ENCODE measurements around the gene SPNS1.
"Not testable (repeated sequence)": the region's sequence is repeated elsewhere in the genome, so short reads cannot be mapped to it uniquely, and the experiment has no call there.

SPNS1 gene

GRCh38 chr16:29000019-29000418, 25.4 kb downstream of the SPNS1 start:
- Histone ChIP-seq H3K4me3 (replicated peaks; ENCODE audit: insufficient read depth, low read length) (no peak overlapping the region), H3K27ac (replicated peaks) (no peak overlapping the region), H3K27me3 (ENCODE audit: insufficient read depth, poor library complexity, severe bottlenecking) (no peaks in the 10 kb centered on the region)
- TF ChIP-seq CTCF (IDR thresholded peaks at IDR 0.05; ENCODE audit: insufficient read depth, low read length) = no peak
- no peak for TF ChIP-seq SPI1 (IDR thresholded peaks at IDR 0.05; ENCODE audit: borderline replicate concordance, low read depth)
- no peak for TF ChIP-seq POLR2AphosphoS5 (IDR thresholded peaks at IDR 0.05; ENCODE audit: low read depth)
- no peak for TF ChIP-seq GABPA (IDR thresholded peaks at IDR 0.05; ENCODE audit: low read depth)
- TF ChIP-seq REST (IDR thresholded peaks at IDR 0.05; ENCODE audit: insufficient replicate concordance, low read depth) = no peak
- no peak for DNase-seq (ENCODE audit: low read depth in 1 of 2, low spot score in 1 of 2)

- H3K27me3 ChIP-seq (ENCODE audit: insufficient read depth, poor library complexity, severe bottlenecking); H3K27ac ChIP-seq (replicated peaks); H3K4me3 ChIP-seq (replicated peaks; ENCODE audit: insufficient read depth, low read length); DNase-seq (ENCODE audit: low read depth in 1 of 2, low spot score in 1 of 2): not testable (repeated sequence)
These were observed 30.0 kb downstream of the SPNS1 start for GRCh38 chr16:29004496-29005139.

- DNase-seq (ENCODE audit: low read depth in 1 of 2, low spot score in 1 of 2) = peak in 1 of 2 experiments; percentile 60
- no peak for TF ChIP-seq POLR2AphosphoS5 (IDR thresholded peaks at IDR 0.05; ENCODE audit: low read depth)
- TF ChIP-seq REST (IDR thresholded peaks at IDR 0.05; ENCODE audit: insufficient replicate concordance, low read depth) = no peak
- peak; percentile 32; the same call in 1 of the 2 replicates for TF ChIP-seq SPI1 (IDR thresholded peaks at IDR 0.05; ENCODE audit: borderline replicate concordance, low read depth)
These were observed 33.4 kb downstream of the SPNS1 start for GRCh38 chr16:29007730-29008593.

GRCh38 chr16:29009050-29009837, 34.7 kb downstream of the SPNS1 start:
- H3K27me3 ChIP-seq (ENCODE audit: insufficient read depth, poor library complexity, severe bottlenecking) = no peaks in the 10 kb centered on the region
- H3K27ac ChIP-seq (replicated peaks) = no peak overlapping the region; the same call in 1 of the 2 replicates
- H3K4me3 ChIP-seq (replicated peaks; ENCODE audit: insufficient read depth, low read length) = no peak overlapping the region
- TF ChIP-seq POLR2AphosphoS5 (IDR thresholded peaks at IDR 0.05; ENCODE audit: low read depth) (peak; percentile 52; the same call in 1 of the 2 replicates), SPI1 (IDR thresholded peaks at IDR 0.05; ENCODE audit: borderline replicate concordance, low read depth) (no peak)
- DNase-seq (ENCODE audit: low read depth in 1 of 2, low spot score in 1 of 2) = peak in 1 of 2 experiments; percentile 63

More at GRCh38 chr16:29007730-29008593, 33.4 kb downstream of the SPNS1 start:
- Histone ChIP-seq H3K27me3 (ENCODE audit: insufficient read depth, poor library complexity, severe bottlenecking) (no peaks in the 10 kb centered on the region), H3K4me3 (replicated peaks; ENCODE audit: insufficient read depth, low read length) (no peak overlapping the region), H3K27ac (replicated peaks) (no peak overlapping the region)

GRCh38 chr16:29009838-29010166, 35.2 kb downstream of the SPNS1 start:
- no peak for DNase-seq (ENCODE audit: low read depth in 1 of 2, low spot score in 1 of 2)
- no peak overlapping the region for H3K4me3 ChIP-seq (replicated peaks; ENCODE audit: insufficient read depth, low read length)
- H3K27ac ChIP-seq (replicated peaks) = no peak overlapping the region; the same call in 1 of the 2 replicates
- TF ChIP-seq REST (IDR thresholded peaks at IDR 0.05; ENCODE audit: insufficient replicate concordance, low read depth) (no peak), GABPA (IDR thresholded peaks at IDR 0.05; ENCODE audit: low read depth) (no peak), SPI1 (IDR thresholded peaks at IDR 0.05; ENCODE audit: borderline replicate concordance, low read depth) (no peak), POLR2AphosphoS5 (IDR thresholded peaks at IDR 0.05; ENCODE audit: low read depth) (no peak), CTCF (IDR thresholded peaks at IDR 0.05; ENCODE audit: insufficient read depth, low read length) (no peak)
- no peaks in the 10 kb centered on the region for H3K27me3 ChIP-seq (ENCODE audit: insufficient read depth, poor library complexity, severe bottlenecking)
